GM12878 (cell line): ENCODE measurements around the gene LHB. TPM values are rescaled to one million over a fixed set of nuclear protein-coding genes. Genes with fewer than 3 reads are reported as not detected.

Source experiments
- ATAC-seq: fragments of 200-7000 bp; cut with Tn5 transposase; 3 replicates; pipeline ENCODE4 v1.9.1; 2020; ENCODE audit warnings: mild to moderate bottlenecking, moderate library complexity
- BruUV-seq: library from RNA; stranded (reverse); fragments of 400-500 nt; replicated peaks from 2 replicates; lab custom pipeline; 2021; lab: Mats Ljungman, UMichigan
- CTCF ChIA-PET: fragments of 300-600 bp; sonication (Branson Sonifier 250); formaldehyde crosslinking; extraction: SDS; loops from one replicate; lab custom pipeline; 2021; ENCODE audit warnings: inconsistent platforms; lab: Yijun Ruan, JAX
- POLR2A ChIA-PET: fragments of 350-600 bp; formaldehyde crosslinking; extraction: SDS; loops from one replicate; lab custom pipeline; 2021; ENCODE audit warnings: inconsistent platforms; lab: Charles Lee
- RAD21 ChIA-PET: fragments of 300-600 bp; sonication (Branson Sonifier 250); formaldehyde crosslinking; loops from one replicate; lab custom pipeline; 2023; ENCODE audit warnings: antibody characterized with exemption; ENCODE audit not compliant: unreplicated experiment; lab: Charles Lee
- SMC1A ChIA-PET: fragments of 300-600 bp; sonication (Branson Sonifier 250); formaldehyde crosslinking; loops from one replicate; lab custom pipeline; 2023; ENCODE audit not compliant: unreplicated experiment, uncharacterized antibody; lab: Charles Lee
- DNase-seq: peaks from one replicate; pipeline ENCODE4 v3.0.0-alpha.2; 2011; ENCODE audit warnings: low read depth, low spot score
- FAIRE-seq: peaks from 3 replicates; lab custom pipeline; 2011; peaks lifted over from hg19 to GRCh38; lab: Jason Lieb, UNC
- H2AFZ ChIP-seq: 2 replicates; pipeline ENCODE4 v1.6.0; 2011; ENCODE audit warnings: low read depth, low read length, control low read depth; ENCODE audit not compliant: control insufficient read depth
- H3K27ac ChIP-seq: 2 replicates; pipeline ENCODE4 v1.5.1; 2011; ENCODE audit warnings: control low read depth; ENCODE audit not compliant: control insufficient read depth, insufficient read depth
- H3K27me3 ChIP-seq, 2 experiments: replicated peaks in 1 of 2; 2 replicates each; pipeline versions ENCODE4 v1.6.0 to v1.6.1; 2011; ENCODE audit warnings: low read length in 1 of 2; ENCODE audit not compliant: control insufficient read depth in 2 of 2, insufficient read depth in 2 of 2
- H3K36me3 ChIP-seq, 2 experiments: 2 replicates each; pipeline ENCODE4 v1.5.1; 2011; ENCODE audit warnings: low read length in 1 of 2; ENCODE audit not compliant: control insufficient read depth in 2 of 2, insufficient read depth in 2 of 2
- H3K4me1 ChIP-seq: 2 replicates; pipeline ENCODE4 v1.6.1; 2011; ENCODE audit warnings: mild to moderate bottlenecking, low read length, moderate library complexity, mixed read lengths; ENCODE audit not compliant: control insufficient read depth, insufficient read depth
- H3K4me2 ChIP-seq: 2 replicates; pipeline ENCODE4 v1.6.0; 2011; ENCODE audit warnings: control low read depth; ENCODE audit not compliant: control insufficient read depth, insufficient read depth
- H3K4me3 ChIP-seq: fragments of 200-600 bp; sonication (generic); 2 replicates; pipeline ENCODE4 v1.5.1; 2016
- H3K79me2 ChIP-seq: 2 replicates; pipeline ENCODE4 v1.6.0; 2011; ENCODE audit warnings: low read length; ENCODE audit not compliant: control insufficient read depth, insufficient read depth
- H3K9ac ChIP-seq: 2 replicates; pipeline ENCODE4 v1.8.0; 2011; ENCODE audit warnings: low read length, control low read depth, mixed read lengths; ENCODE audit not compliant: control insufficient read depth, insufficient read depth
- H3K9me3 ChIP-seq: replicated peaks from 3 replicates; pipeline ENCODE4 v1.5.1; 2011; ENCODE audit warnings: mild to moderate bottlenecking, low read length; ENCODE audit not compliant: control insufficient read depth, insufficient read depth
- H4K20me1 ChIP-seq: 2 replicates; pipeline ENCODE4 v1.6.0; 2011; ENCODE audit not compliant: control insufficient read depth, insufficient read depth
- CEBPB ChIP-seq, 2 experiments: fragments of 150-350 bp in 1 of 2; IDR thresholded peaks; 2 replicates each; pipeline ENCODE4 v1.6.1; 2012 to 2014; ENCODE audit warnings: low read depth in 2 of 2, low read length in 2 of 2, borderline replicate concordance in 1 of 2, inconsistent platforms in 1 of 2
- FOXM1 ChIP-seq: IDR thresholded peaks from 2 replicates; pipeline ENCODE4 v1.6.1; 2012; ENCODE audit warnings: low read depth, mild to moderate bottlenecking, inconsistent platforms, low read length, moderate library complexity
- IKZF2 ChIP-seq, 2 experiments: fragments of 450-650 bp; IDR thresholded peaks; 2 replicates each; pipeline ENCODE4 v1.6.1; 2017; ENCODE audit warnings: mild to moderate bottlenecking in 2 of 2, moderate library complexity in 2 of 2
- JUNB ChIP-seq: IDR thresholded peaks from 2 replicates; pipeline ENCODE4 v1.6.1; 2016; ENCODE audit warnings: antibody characterized with exemption, mild to moderate bottlenecking
- MXI1 ChIP-seq: fragments of 150-350 bp; IDR thresholded peaks from 2 replicates; pipeline ENCODE4 v1.6.1; 2011; ENCODE audit warnings: low read depth, mild to moderate bottlenecking, inconsistent platforms, low read length, improper control_type of control experiment
- RUNX3 ChIP-seq: IDR thresholded peaks from 2 replicates; pipeline ENCODE4 v1.6.1; 2012; ENCODE audit warnings: low read length, inconsistent platforms
- SREBF2 ChIP-seq: IDR thresholded peaks from 2 replicates; pipeline ENCODE4 v1.6.1; 2012; ENCODE audit warnings: mild to moderate bottlenecking, low read length
- TBL1XR1 ChIP-seq: IDR thresholded peaks from 2 replicates; pipeline ENCODE4 v1.6.1; 2012; ENCODE audit warnings: low read depth, low read length, improper control_type of control experiment
- USF1 ChIP-seq: IDR thresholded peaks from 2 replicates; pipeline ENCODE4 v1.6.1; 2011; ENCODE audit warnings: borderline replicate concordance, low read depth, mild to moderate bottlenecking, moderate library complexity, mixed read lengths, low read length; ENCODE audit not compliant: insufficient read depth; ENCODE audit errors: extremely low read length
- WGBS: methylation state at CpG from one replicate; pipeline ENCODE4 v1.1.6; 2016; ENCODE audit warnings: low lambda C conversion rate; ENCODE audit not compliant: insufficient replicate concordance, insufficient coverage; ENCODE audit errors: missing lambda C conversion rate; 5-methylcytosine and 5-hydroxymethylcytosine counted together
- in situ Hi-C: fragments of 300-500 bp; cut with MboI; formaldehyde crosslinking; loops from 9 replicates; pipeline ENCODE4 v1.14.3; 2018; ENCODE audit warnings: mixed read lengths
- intact Hi-C: fragments of 100-400 bp; cut with micrococcal nuclease; formaldehyde crosslinking; loops from one replicate; pipeline ENCODE4 v1.14.2; 2022; ENCODE audit not compliant: unreplicated experiment
- polyA plus RNA-seq, 11 experiments: library from polyadenylated mRNA; depleted of rRNA in 4 of 11; unstranded in 6 of 11; stranded (reverse) in 5 of 11; fragments of >200 nt; fragmentation: Nextera tagmentation in 4 of 11; fragmentation: Illumina TruSeq in 1 of 11; extraction: Ambion mirVana in 4 of 11; extraction: Trizol in 1 of 11; gene quantifications; 1 replicate in 1 of 11; 2 replicates in 10 of 11; pipeline versions ENCODE4 v1.2.1 to v1.2.3, GENCODE V29; 2011 to 2016; ENCODE audit warnings: inconsistent platforms in 2 of 11, missing spikeins in 2 of 11, low read depth in 1 of 11
- total RNA-seq, 4 experiments: library from RNA; depleted of rRNA in 3 of 4; stranded (reverse); fragments of >200 nt in 3 of 4; fragmentation: Illumina TruSeq in 1 of 4; extraction: Trizol in 1 of 4; gene quantifications; 2 replicates each; pipeline versions ENCODE4 v1.2.1 to v1.2.3, GENCODE V29; 2013 to 2021
- TF ChIP-seq, protein P1 (sequence below): IDR thresholded peaks from 2 replicates; pipeline ENCODE4 v1.6.1; 2012; ENCODE audit warnings: low read length, inconsistent platforms

Gene LHB
- total and polyA plus RNA-seq, 10 of the 15 experiments (the other 5 are each of a cell fraction or from before 2014, with no cell fraction given) = 0.20 to 0.72 (median 0.46) TPM; not detected in 5

- H3K36me3 ChIP-seq = no peaks in the 10 kb centered on the region
- no TSS peak for BruUV-seq
- peaks cover 5 to 16% of the 10 kb centered on the region in 2 experiments; a peak in 3 of 4 replicates for H3K27me3 ChIP-seq
- 100% methylated on average over 2 of the region's 2 CpGs for WGBS
- intact Hi-C loops (no loop called here), in situ Hi-C loops (no loop called here)
- CTCF ChIA-PET = interaction anchor here (0.6 to 2.0 kb wide), 5 partner anchors 37 to 218 kb away, joined by 3 to 7 read pairs (median 3); no protein-coding TSS in a partner anchor
- no peaks in the 10 kb centered on the region for H3K4me1 ChIP-seq
- no peak overlapping the region for H3K27ac ChIP-seq
- POLR2A ChIA-PET = interaction anchor here (1.6 kb wide), 1 partner anchor 9 kb away, joined by 4 read pairs; no protein-coding TSS in a partner anchor
- no peak for TF ChIP-seq IKZF2 (IDR thresholded peaks at IDR 0.05)
- RAD21 ChIA-PET = no interaction called here
- H3K9me3 ChIP-seq = no peaks in the 10 kb centered on the region
- H2AFZ ChIP-seq = no peak overlapping the region
- no peaks in the 10 kb centered on the region for H4K20me1 ChIP-seq
- no peak overlapping the region for H3K4me2 ChIP-seq
- ATAC-seq = no peak
- SMC1A ChIA-PET = no interaction called here
- no peak for DNase-seq
- H3K4me3 ChIP-seq = no peak overlapping the region
- H3K79me2 ChIP-seq = no peaks in the 10 kb centered on the region
- no peak for FAIRE-seq
- H3K9ac ChIP-seq = no peak overlapping the region
Measured at GRCh38 chr19:49061000-49061399, 44.1 kb upstream of the LHB start.

DNA sequence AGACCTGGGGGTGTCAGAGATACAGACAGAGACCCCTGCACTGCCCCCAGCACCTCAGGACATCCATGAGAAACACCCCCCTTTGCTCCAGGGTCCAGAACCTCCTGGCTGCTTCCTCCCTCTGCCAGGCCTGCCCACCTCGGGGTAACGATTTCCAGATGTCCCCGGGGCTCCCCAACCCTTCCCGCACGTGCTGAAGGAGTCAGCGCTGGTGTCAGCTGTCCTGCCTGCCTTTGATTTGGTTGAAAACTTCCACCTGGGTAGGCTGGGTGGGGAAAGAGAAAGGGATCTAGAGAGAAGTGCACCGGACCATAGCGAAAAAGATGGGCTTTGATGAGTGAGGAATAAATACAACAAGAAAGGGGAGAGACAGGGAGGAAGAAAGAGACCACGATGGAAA lies 42.2 kb upstream of the LHB start:
- no peak overlapping the region for H3K4me3 ChIP-seq
- H4K20me1 ChIP-seq = no peaks in the 10 kb centered on the region
- no peak for FAIRE-seq
- no peaks in the 10 kb centered on the region for H3K36me3 ChIP-seq
- TF ChIP-seq MXI1 (no peak), JUNB (no peak), SREBF2 (no peak), CEBPB (IDR thresholded peaks at IDR 0.05; ENCODE audit: borderline replicate concordance in 1 of 2, low read depth in 2 of 2, low read length in 2 of 2) (no peak), RUNX3 (no peak), FOXM1 (no peak), USF1 (no peak), TBL1XR1 (no peak)
- TF ChIP-seq, protein P1, sequence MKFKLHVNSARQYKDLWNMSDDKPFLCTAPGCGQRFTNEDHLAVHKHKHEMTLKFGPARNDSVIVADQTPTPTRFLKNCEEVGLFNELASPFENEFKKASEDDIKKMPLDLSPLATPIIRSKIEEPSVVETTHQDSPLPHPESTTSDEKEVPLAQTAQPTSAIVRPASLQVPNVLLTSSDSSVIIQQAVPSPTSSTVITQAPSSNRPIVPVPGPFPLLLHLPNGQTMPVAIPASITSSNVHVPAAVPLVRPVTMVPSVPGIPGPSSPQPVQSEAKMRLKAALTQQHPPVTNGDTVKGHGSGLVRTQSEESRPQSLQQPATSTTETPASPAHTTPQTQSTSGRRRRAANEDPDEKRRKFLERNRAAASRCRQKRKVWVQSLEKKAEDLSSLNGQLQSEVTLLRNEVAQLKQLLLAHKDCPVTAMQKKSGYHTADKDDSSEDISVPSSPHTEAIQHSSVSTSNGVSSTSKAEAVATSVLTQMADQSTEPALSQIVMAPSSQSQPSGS = no peak
- no peak overlapping the region for H3K9ac ChIP-seq
- WGBS = 40% methylated on average over 9 of the region's 9 CpGs
- intact Hi-C loops = no loop called here
- BruUV-seq = no TSS peak
- no peaks in the 10 kb centered on the region for H3K4me1 ChIP-seq
- no peaks in the 10 kb centered on the region for H3K79me2 ChIP-seq
- H3K27me3 ChIP-seq = peaks cover 5 to 16% of the 10 kb centered on the region in 2 experiments; a peak in 3 of 4 replicates
- CTCF ChIA-PET = no interaction called here
- no peaks in the 10 kb centered on the region for H3K9me3 ChIP-seq
- POLR2A ChIA-PET = interaction anchor here (0.6 kb wide), 1 partner anchor 494 kb away, joined by 3 read pairs; no protein-coding TSS in a partner anchor
- RAD21 ChIA-PET = no interaction called here
- SMC1A ChIA-PET = no interaction called here
- in situ Hi-C loops = no loop called here
- H3K4me2 ChIP-seq = no peak overlapping the region
- H3K27ac ChIP-seq = no peak overlapping the region
- no peak for DNase-seq
- no peak for ATAC-seq
- no peak overlapping the region for H2AFZ ChIP-seq
